Upper lobe of left lung (tissue), 4 donors: ENCODE data around the gene MACROD1.

Source experiments
- EP300 ChIP-seq, 4 donors: sonication (generic); formaldehyde crosslinking; IDR thresholded peaks; one replicate each; pipeline ENCODE4 v1.5.1; 2017; ENCODE audit warnings: antibody characterized with exemption in 4 of 4, control low read depth in 2 of 4
- POLR2A ChIP-seq, 4 donors: fragments of 450-650 bp; IDR thresholded peaks; one replicate each; pipeline ENCODE4 v1.5.1; 2016 to 2017; ENCODE audit warnings: antibody characterized with exemption in 4 of 4, mild to moderate bottlenecking in 2 of 4
- TF ChIP-seq, protein P1 (sequence below), 6 experiments: fragments of 450-650 bp in 4 of 6; fragments of 200-600 bp in 2 of 6; sonication (generic) in 2 of 6; IDR thresholded peaks; one replicate each; pipeline ENCODE4 v1.5.1; 2016 to 2019; ENCODE audit warnings: antibody characterized with exemption in 6 of 6

GRCh38 chr11:64196626-64197025, 30.7 kb upstream of the MACROD1 start:
- TF ChIP-seq, protein P1, sequence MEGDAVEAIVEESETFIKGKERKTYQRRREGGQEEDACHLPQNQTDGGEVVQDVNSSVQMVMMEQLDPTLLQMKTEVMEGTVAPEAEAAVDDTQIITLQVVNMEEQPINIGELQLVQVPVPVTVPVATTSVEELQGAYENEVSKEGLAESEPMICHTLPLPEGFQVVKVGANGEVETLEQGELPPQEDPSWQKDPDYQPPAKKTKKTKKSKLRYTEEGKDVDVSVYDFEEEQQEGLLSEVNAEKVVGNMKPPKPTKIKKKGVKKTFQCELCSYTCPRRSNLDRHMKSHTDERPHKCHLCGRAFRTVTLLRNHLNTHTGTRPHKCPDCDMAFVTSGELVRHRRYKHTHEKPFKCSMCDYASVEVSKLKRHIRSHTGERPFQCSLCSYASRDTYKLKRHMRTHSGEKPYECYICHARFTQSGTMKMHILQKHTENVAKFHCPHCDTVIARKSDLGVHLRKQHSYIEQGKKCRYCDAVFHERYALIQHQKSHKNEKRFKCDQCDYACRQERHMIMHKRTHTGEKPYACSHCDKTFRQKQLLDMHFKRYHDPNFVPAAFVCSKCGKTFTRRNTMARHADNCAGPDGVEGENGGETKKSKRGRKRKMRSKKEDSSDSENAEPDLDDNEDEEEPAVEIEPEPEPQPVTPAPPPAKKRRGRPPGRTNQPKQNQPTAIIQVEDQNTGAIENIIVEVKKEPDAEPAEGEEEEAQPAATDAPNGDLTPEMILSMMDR (IDR thresholded peaks at IDR 0.05): no peak
- no peak for TF ChIP-seq POLR2A (IDR thresholded peaks at IDR 0.05)
- TF ChIP-seq EP300 (IDR thresholded peaks at IDR 0.05): no peak
